Measurements from ENCODE around the gene TIAM2. TPM values are rescaled to one million over a fixed set of nuclear protein-coding genes. Genes with fewer than 3 reads are reported as not detected.

TIAM2 gene
- total and polyA plus RNA-seq, 8 donors: 1.1 to 44.2 (median 5.5) TPM

DNA sequence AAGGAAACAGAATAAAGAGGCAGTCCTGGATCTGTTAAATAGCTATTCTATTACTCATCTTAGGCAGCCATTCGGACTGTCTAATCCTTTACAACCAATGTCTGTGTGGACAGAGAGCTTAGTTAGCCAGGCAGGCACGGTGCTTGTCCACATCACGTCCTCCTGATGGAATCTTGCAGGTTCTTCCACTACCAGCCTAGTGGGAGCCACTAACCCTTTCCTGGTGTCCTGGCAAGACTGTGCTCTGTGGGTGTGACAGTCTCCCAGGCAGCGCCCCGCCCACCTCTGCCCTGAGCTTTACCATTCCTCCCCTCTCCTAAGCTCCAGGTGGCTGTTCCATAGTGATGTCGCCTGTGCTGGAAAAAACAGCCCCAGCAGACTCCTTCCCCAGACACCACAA lies 190.4 kb downstream of the TIAM2 start:
- no peak for TF ChIP-seq EP300 (IDR thresholded peaks at IDR 0.05)
- TF ChIP-seq POLR2A (IDR thresholded peaks at IDR 0.05): no peak
- no peak for TF ChIP-seq POLR2AphosphoS5 (IDR thresholded peaks at IDR 0.05)
- TF ChIP-seq, protein P1, sequence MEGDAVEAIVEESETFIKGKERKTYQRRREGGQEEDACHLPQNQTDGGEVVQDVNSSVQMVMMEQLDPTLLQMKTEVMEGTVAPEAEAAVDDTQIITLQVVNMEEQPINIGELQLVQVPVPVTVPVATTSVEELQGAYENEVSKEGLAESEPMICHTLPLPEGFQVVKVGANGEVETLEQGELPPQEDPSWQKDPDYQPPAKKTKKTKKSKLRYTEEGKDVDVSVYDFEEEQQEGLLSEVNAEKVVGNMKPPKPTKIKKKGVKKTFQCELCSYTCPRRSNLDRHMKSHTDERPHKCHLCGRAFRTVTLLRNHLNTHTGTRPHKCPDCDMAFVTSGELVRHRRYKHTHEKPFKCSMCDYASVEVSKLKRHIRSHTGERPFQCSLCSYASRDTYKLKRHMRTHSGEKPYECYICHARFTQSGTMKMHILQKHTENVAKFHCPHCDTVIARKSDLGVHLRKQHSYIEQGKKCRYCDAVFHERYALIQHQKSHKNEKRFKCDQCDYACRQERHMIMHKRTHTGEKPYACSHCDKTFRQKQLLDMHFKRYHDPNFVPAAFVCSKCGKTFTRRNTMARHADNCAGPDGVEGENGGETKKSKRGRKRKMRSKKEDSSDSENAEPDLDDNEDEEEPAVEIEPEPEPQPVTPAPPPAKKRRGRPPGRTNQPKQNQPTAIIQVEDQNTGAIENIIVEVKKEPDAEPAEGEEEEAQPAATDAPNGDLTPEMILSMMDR (IDR thresholded peaks at IDR 0.05): no peak
- H3K9me3 ChIP-seq: no peaks in the 10 kb centered on the region
- DNase-seq: peak; percentile 54 to 67
- intact Hi-C loops (cut with DNase I; ENCODE audit: low total_unique reads): no loop called here
- peaks cover 5 to 43% (median 22%) of the 10 kb centered on the region in 4 donors for H3K4me1 ChIP-seq
- no peaks in the 10 kb centered on the region for H3K27me3 ChIP-seq
- H3K27ac ChIP-seq: no peak overlapping the region
- 44 to 77% (median 53%) methylated on average over 6 of the region's 6 CpGs for WGBS, 5 donors
- H3K4me3 ChIP-seq: no peak overlapping the region
- H3K36me3 ChIP-seq: no peaks in the 10 kb centered on the region

DNA sequence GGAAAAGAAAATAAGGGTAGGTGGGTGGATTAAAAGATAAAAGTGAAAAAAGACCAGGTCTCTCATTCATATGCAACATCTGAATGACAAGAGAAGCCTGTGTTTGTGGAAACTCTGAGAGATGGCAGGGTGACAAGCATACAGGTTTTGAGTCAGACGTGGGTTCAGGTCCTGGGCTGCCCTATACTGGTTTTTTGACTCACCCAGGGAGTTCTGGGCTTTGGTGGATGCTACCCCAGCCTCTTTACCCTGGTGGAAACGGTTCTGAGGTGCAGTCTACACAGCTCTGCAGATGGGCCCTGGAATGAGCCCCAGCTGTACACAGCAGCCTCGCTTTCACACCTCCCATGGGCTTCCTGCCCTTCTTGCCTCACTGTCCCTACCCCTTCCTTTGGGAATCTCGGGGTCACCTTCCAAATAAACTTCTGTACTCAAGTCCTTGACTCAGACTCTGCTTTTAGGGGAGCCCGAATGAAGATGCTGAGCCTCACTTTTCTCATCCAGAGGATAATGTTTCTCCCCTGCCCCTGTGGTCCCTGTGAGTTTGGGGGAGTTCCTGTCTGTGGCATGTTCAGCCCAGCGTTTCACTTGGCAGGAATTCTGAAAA lies 191.0 kb downstream of the TIAM2 start:
- no peak for TF ChIP-seq POLR2A (IDR thresholded peaks at IDR 0.05)
- no peak for TF ChIP-seq EP300 (IDR thresholded peaks at IDR 0.05)
- TF ChIP-seq, protein P1 (IDR thresholded peaks at IDR 0.05): no peak
- TF ChIP-seq POLR2AphosphoS5 (IDR thresholded peaks at IDR 0.05): no peak
- Histone ChIP-seq H3K9me3 (no peaks in the 10 kb centered on the region), H3K27ac (peak overlapping the region in 1 of 5 donors; percentile 14), H3K27me3 (no peaks in the 10 kb centered on the region), H3K4me1 (peaks cover 5 to 45% (median 23%) of the 10 kb centered on the region in 4 donors), H3K4me3 (no peak overlapping the region), H3K36me3 (no peaks in the 10 kb centered on the region)
- DNase-seq: no peak
- WGBS, 5 donors: 54 to 66% (median 60%) methylated on average over 6 of the region's 6 CpGs
- intact Hi-C loops (cut with DNase I; ENCODE audit: low total_unique reads): no loop called here

- intact Hi-C loops (cut with DNase I; ENCODE audit: low total_unique reads): no loop called here
- Histone ChIP-seq H3K9me3 (no peaks in the 10 kb centered on the region), H3K27me3 (no peaks in the 10 kb centered on the region), H3K36me3 (no peaks in the 10 kb centered on the region), H3K27ac (no peak overlapping the region), H3K4me3 (no peak overlapping the region), H3K4me1 (peaks cover 5 to 45% (median 23%) of the 10 kb centered on the region in 4 donors)
- 49 to 75% (median 69%) methylated on average over 2 of the region's 2 CpGs for WGBS, 5 donors
- TF ChIP-seq POLR2AphosphoS5 (IDR thresholded peaks at IDR 0.05) (no peak), POLR2A (IDR thresholded peaks at IDR 0.05) (no peak), EP300 (IDR thresholded peaks at IDR 0.05) (no peak)
- TF ChIP-seq, protein P1 (IDR thresholded peaks at IDR 0.05): no peak
- no peak for DNase-seq
Observed at GRCh38 chr6:155187106-155187505, 192.0 kb downstream of the TIAM2 start.

- intact Hi-C loops (cut with DNase I; ENCODE audit: low total_unique reads): no loop called here
- 72 to 91% (median 86%) methylated on average over 13 of the region's 13 CpGs for WGBS, 5 donors
- Histone ChIP-seq H3K4me1 (peaks cover 5 to 45% (median 23%) of the 10 kb centered on the region in 4 donors), H3K36me3 (no peaks in the 10 kb centered on the region), H3K4me3 (no peak overlapping the region), H3K27me3 (no peaks in the 10 kb centered on the region), H3K9me3 (no peaks in the 10 kb centered on the region), H3K27ac (peak overlapping the region in 3 of 5 donors; percentile 73 to 77 (median 74))
- TF ChIP-seq EP300 (IDR thresholded peaks at IDR 0.05) (no peak), POLR2A (IDR thresholded peaks at IDR 0.05) (no peak), POLR2AphosphoS5 (IDR thresholded peaks at IDR 0.05) (no peak)
- TF ChIP-seq, protein P1 (IDR thresholded peaks at IDR 0.05): no peak
- DNase-seq: peak in 1 of 2 donors; percentile 40
Observed at GRCh38 chr6:155187994-155188706, 193.0 kb downstream of the TIAM2 start.
